ENCODE data around the gene IKZF3.
"Not testable (repeated sequence)": the region's sequence is repeated elsewhere in the genome, so short reads cannot be mapped to it uniquely, and the experiment has no call there.

Gene IKZF3

DNA sequence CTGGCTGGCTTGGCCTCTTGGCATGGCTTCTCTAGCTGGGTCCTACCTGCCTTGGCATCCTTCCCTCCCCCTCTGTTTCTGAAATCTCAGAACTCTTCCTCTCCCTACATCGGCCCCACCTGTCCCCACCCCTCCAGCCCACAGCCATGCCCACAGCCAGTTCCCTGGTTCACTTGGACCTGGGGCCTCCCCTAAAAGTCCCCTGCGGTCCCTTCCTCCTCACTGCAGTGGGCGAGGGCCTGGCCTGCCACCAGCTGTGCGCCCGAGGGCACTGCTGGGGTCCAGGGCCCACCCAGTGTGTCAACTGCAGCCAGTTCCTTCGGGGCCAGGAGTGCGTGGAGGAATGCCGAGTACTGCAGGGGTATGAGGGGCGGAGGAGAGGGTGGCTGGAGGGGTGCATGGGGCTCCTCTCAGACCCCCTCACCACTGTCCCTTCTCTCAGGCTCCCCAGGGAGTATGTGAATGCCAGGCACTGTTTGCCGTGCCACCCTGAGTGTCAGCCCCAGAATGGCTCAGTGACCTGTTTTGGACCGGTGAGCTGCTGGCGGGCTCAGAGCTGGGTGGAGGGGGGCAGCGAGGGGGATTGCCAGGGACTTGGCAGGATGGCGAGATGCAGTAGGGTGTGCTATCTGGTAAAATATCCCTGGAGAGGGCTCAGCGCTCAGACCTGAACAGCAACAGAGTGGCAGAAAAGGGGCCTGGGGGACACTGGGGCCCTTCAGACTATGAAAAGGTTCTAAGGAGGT lies 147.9 kb downstream of the IKZF3 start:
- no peak for DNase-seq (ENCODE audit: low read depth)

GRCh38 chr17:39715375-39716072 lies 148.6 kb downstream of the IKZF3 start:
- no peak for DNase-seq (ENCODE audit: low read depth)

DNA sequence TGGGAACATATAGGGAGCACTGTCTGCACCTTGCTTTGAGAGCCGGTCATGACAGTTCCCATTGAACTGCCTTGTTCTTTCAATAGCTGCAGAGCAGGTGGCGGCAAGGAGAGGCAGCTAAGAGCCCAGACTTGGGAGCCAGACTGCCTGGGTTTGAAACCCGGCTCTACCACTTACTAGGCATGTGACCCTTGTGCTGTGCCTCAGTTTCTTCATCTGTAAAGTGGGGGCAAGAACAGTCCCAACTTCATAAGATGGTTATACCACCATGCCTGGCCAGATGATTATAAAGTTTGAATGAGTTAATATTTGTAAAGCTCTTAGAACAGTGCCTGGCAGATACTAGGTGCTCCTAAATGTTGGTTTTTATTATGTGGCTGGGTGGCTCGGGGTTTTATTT lies 149.9 kb downstream of the IKZF3 start:
- DNase-seq (ENCODE audit: low read depth): no peak

- DNase-seq (ENCODE audit: low read depth): no peak
Observed at GRCh38 chr17:39711851-39712250, 152.3 kb downstream of the IKZF3 start.

DNA sequence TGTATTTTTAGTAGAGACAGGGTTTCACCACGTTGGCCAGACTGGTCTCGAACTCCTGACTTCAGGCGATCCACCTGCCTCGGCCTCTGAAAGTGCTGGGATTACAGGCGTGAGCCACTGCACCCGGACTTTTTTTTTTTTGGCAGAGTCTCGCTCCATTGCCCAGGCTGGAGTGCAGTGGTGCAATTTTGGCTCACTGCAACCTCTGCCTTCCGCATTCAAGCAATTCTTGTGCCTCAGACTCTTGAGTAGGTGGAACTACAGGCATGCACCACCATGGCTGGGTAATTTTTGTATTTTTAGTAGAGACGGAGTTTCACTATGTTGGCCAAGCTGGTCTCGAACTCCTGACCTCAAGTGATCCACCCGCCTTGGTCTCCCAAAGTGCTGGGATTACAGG lies 153.0 kb downstream of the IKZF3 start:
- not testable (repeated sequence) for DNase-seq (ENCODE audit: low read depth)

GRCh38 chr17:39709998-39710964 lies 153.8 kb downstream of the IKZF3 start:
- DNase-seq (ENCODE audit: low read depth): no peak

- no peak for DNase-seq (ENCODE audit: low read depth)
Observed at GRCh38 chr17:39709319-39709997, 154.7 kb downstream of the IKZF3 start.
